ENCODE data around the gene TINAG.

DNA sequence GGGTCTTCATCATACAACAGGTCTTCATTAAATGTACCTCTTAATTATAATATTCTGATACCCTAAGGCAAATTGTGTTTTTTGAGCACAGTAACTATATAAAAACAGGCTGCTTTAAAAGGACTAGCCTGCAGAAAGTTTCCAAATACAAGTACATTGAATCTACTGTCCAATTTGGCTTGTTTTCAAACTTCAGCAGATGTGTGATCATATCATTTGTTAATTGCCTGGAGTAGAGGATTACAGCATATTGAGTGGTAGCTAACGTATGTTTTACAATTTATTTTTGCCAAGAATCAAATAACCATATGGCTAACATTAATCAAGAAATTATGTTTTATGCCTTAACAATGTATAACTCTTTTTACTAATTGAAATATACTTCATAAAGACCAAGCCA lies 12.6 kb downstream of the TINAG start:
- no peak for TF ChIP-seq GATA2 (IDR thresholded peaks at IDR 0.05; ENCODE audit: low read depth, low read length)
- TF ChIP-seq GATA3 (IDR thresholded peaks at IDR 0.05; ENCODE audit: low read depth, low read length): no peak
